NCI-H187 (cell line): Measurements from ENCODE around the gene PRKAB1.
A peak's percentile ranks its signal among the peaks of the same experiment; 100 is the strongest.

Experiments used
- DNase-seq, 2 experiments: peaks; one replicate each; lab custom pipeline; 2025; lab: John Stamatoyannopoulos, UW

The PRKAB1 gene

GRCh38 chr12:119664642-119665041 lies 3.3 kb upstream of the PRKAB1 start:
- no peak for DNase-seq

GRCh38 chr12:119665164-119665929 lies 2.6 kb upstream of the PRKAB1 start:
- DNase-seq = no peak

- no peak for DNase-seq
Observed at GRCh38 chr12:119666226-119666795, 1.6 kb upstream of the PRKAB1 start.

GRCh38 chr12:119666900-119667576 lies 895 bp upstream of the PRKAB1 start:
- DNase-seq = no peak

GRCh38 chr12:119668324-119668841 lies 450 bp downstream of the PRKAB1 start:
- DNase-seq = peak in 1 of 2 experiments; percentile 39

- DNase-seq = no peak
Observed at GRCh38 chr12:119669744-119670472, 2.0 kb downstream of the PRKAB1 start.

- no peak for DNase-seq
Observed at GRCh38 chr12:119671070-119671469, 3.1 kb downstream of the PRKAB1 start.

- no peak for DNase-seq
Observed at GRCh38 chr12:119672194-119672593, 4.3 kb downstream of the PRKAB1 start.

GRCh38 chr12:119673634-119674033 lies 5.7 kb downstream of the PRKAB1 start:
- DNase-seq = no peak

- DNase-seq = no peak
Observed at GRCh38 chr12:119674560-119674959, 6.6 kb downstream of the PRKAB1 start.

GRCh38 chr12:119676022-119676421 lies 8.1 kb downstream of the PRKAB1 start:
- DNase-seq = no peak

GRCh38 chr12:119676573-119676972 lies 8.6 kb downstream of the PRKAB1 start:
- DNase-seq = no peak

- no peak for DNase-seq
Observed at GRCh38 chr12:119678459-119678858, 10.5 kb downstream of the PRKAB1 start.

- peak; percentile 61 to 86 for DNase-seq
Observed at GRCh38 chr12:119679081-119679480, 11.1 kb downstream of the PRKAB1 start.

GRCh38 chr12:119679490-119679889 lies 11.6 kb downstream of the PRKAB1 start:
- DNase-seq = no peak

- no peak for DNase-seq
Observed at GRCh38 chr12:119681111-119681510, 13.2 kb downstream of the PRKAB1 start.

- no peak for DNase-seq
Observed at GRCh38 chr12:119681728-119682638, 14.1 kb downstream of the PRKAB1 start.

- no peak for DNase-seq
Observed at GRCh38 chr12:119682639-119683252, 14.8 kb downstream of the PRKAB1 start.

- DNase-seq = no peak
Observed at GRCh38 chr12:119683413-119683812, 15.5 kb downstream of the PRKAB1 start.

GRCh38 chr12:119683816-119684215 lies 15.9 kb downstream of the PRKAB1 start:
- no peak for DNase-seq
